ENCODE results near the gene EXOC4.

EXOC4 gene

DNA sequence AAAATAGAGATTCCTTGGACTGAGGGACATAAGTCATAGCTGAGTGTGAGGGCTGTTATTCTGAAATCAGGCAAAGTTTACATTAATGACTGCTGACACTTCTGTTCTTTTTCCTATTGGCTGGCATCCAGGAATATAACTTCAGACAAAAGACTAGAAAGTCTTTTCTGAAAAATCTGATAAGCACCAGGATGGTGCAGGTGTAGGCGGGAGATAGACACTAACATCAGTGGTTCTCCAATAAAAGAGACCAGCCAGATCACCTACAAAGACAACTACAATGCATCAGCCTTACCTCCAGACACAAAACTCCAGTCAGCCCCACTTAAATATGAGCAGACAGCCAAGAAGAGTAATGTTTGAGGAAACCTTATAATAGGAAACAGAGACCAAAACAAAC is 705.9 kb downstream of the EXOC4 start:
- no peak overlapping the region for H3K27ac ChIP-seq
- TF ChIP-seq, protein P1, sequence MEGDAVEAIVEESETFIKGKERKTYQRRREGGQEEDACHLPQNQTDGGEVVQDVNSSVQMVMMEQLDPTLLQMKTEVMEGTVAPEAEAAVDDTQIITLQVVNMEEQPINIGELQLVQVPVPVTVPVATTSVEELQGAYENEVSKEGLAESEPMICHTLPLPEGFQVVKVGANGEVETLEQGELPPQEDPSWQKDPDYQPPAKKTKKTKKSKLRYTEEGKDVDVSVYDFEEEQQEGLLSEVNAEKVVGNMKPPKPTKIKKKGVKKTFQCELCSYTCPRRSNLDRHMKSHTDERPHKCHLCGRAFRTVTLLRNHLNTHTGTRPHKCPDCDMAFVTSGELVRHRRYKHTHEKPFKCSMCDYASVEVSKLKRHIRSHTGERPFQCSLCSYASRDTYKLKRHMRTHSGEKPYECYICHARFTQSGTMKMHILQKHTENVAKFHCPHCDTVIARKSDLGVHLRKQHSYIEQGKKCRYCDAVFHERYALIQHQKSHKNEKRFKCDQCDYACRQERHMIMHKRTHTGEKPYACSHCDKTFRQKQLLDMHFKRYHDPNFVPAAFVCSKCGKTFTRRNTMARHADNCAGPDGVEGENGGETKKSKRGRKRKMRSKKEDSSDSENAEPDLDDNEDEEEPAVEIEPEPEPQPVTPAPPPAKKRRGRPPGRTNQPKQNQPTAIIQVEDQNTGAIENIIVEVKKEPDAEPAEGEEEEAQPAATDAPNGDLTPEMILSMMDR (conservative IDR thresholded peaks at IDR 0.05) = no peak
- no peak for TF ChIP-seq ZFX (IDR thresholded peaks at IDR 0.05)

DNA sequence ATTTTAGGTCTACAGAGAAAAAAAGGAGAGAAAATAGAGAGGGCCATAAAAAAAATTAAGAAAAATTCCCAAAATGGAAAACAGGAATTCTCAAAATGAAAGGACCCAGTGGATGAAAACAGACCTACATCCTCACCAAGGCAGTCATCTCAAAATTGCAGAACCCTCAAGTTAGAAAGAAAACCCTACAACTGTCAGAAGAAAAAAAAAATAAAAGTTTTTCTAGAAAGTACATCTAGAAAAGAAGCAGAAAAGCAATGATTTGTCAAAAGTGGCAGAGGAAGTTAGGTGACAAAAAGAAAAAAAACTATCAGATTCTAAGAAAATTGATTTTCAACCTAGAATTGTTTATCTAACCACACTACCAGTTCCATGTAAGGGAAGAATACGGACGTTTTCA is 706.6 kb downstream of the EXOC4 start:
- H3K27ac ChIP-seq = no peak overlapping the region
- no peak for TF ChIP-seq ZFX (IDR thresholded peaks at IDR 0.05)
- TF ChIP-seq, protein P1 (conservative IDR thresholded peaks at IDR 0.05) = no peak

DNA sequence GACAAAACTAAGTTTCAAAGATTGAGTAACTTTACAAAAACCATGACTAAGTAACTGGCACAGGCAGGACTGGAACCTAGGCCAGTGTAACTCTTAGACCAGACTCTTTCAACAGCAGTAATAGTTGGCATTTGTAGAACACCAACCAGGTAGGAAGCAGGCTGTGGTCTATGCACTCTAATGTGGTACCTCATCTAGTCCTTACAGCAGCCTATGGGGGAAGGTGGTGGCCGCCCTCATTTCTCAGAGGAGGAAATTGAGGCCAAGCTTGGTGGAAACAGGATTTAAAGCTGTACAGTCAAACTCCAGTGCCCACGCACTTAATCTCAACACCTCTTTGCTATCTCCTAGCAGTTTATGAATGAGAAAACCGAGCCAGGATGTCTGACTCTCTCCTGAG is 708.8 kb downstream of the EXOC4 start:
- no peak for TF ChIP-seq ZFX (IDR thresholded peaks at IDR 0.05)
- TF ChIP-seq, protein P1 (conservative IDR thresholded peaks at IDR 0.05) = no peak
- H3K27ac ChIP-seq = no peak overlapping the region

DNA sequence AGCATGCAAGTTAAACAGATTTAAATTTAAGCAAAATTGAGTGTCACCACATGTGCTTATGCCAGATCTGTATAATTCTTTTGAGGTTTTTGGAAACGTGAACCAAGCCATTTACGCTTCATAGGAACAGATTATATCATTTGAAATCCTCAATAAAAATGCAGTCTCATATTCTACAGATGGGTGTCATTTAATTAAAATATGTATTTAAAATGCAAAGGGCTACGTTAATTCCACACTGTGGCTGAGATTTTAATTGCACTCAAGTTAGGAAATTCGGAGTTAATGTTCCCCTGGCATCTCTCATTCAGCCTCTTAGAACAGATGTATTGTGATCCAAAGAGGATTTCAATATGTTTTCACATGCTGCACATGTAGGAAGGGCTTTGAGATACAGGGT is 709.8 kb downstream of the EXOC4 start:
- no peak for TF ChIP-seq ZFX (IDR thresholded peaks at IDR 0.05)
- TF ChIP-seq, protein P1 (conservative IDR thresholded peaks at IDR 0.05) = no peak
- H3K27ac ChIP-seq = no peak overlapping the region

DNA sequence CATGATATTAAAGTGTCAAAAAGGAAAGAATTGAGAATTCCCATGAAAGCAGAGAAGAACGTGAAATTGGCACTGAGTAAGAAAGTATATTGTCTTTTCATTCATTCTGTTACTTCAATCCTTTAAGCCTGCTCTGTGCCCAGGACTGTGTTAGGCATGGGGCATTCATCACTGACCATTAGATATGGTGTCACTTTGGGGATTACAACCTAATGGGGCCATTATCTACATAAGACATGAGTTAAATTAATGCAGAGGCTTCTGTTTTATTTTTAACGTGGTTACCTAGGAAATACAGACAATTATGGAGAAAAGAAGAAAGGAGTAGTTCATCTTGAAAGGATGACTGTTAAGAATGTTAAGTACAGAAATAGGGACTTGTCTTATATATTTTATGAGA is 710.8 kb downstream of the EXOC4 start:
- TF ChIP-seq, protein P1 (conservative IDR thresholded peaks at IDR 0.05) = no peak
- no peak for TF ChIP-seq ZFX (IDR thresholded peaks at IDR 0.05)
- H3K27ac ChIP-seq = no peak overlapping the region

DNA sequence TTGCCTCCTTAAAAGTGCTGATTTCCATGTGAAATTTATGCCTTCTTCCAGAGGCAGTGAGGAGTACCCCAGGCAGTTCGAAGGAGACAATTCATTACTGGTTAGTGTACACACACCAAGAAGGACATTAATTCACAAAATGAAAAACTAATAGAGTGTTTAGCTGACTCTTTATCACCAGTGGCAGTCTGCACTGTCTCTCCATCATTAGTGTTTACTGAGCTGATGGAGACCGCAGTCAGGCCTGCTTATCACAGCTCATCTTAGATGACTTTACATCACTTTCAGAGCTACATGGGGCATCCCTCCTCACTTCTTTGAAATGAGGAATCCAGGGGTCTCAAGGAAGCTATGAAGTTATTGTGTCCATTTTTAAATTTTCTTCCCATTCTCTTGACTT is 718.7 kb downstream of the EXOC4 start:
- TF ChIP-seq ZFX (IDR thresholded peaks at IDR 0.05) = no peak
- TF ChIP-seq, protein P1 (conservative IDR thresholded peaks at IDR 0.05) = no peak
- H3K27ac ChIP-seq = no peak overlapping the region

DNA sequence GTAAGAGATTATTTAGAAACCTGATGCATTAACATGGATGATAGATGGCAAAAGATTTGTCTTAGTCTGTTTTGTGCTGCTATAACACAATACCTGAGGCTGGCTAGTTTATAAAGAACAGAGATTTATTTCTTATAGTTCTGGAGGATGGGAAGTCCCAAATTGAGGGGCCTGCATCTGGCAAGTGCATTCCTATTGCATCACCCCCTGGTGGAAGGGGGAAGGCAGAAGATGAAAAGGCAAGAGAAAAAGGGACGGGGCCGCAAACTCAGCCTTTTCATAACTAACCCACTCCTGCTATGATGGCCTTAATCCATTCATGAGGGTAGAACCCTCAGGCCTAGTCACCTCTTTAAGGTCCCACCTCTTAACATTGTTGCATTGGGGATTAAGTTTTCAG is 720.8 kb downstream of the EXOC4 start:
- TF ChIP-seq, protein P1 (conservative IDR thresholded peaks at IDR 0.05) = no peak
- no peak for TF ChIP-seq ZFX (IDR thresholded peaks at IDR 0.05)

More for the DNA sequence above, 720.8 kb downstream of the EXOC4 start:
- H3K27ac ChIP-seq = no peak overlapping the region
